ENCODE measurements around the gene LRTM2. TPM values are rescaled to one million over a fixed set of nuclear protein-coding genes. Genes with fewer than 3 reads are reported as not detected.

LRTM2 gene
- total and polyA plus RNA-seq, 2 of the 4 experiments (the other 2 are of a cell fraction) = not detected

- in situ Hi-C loops (cut with MboI; ENCODE audit: low sequenced_read_pairs) (no loop called here), dilution Hi-C loops (cut with HindIII; ENCODE audit: low sequenced_read_pairs, unreplicated experiment) (no loop called here), intact Hi-C loops (cut with micrococcal nuclease) (no loop called here)
- H3K27me3 ChIP-seq (ENCODE audit: control insufficient read depth, insufficient read depth, low read length) = peaks cover 75% of the 10 kb centered on the region
- TF ChIP-seq NFE2L2 (IDR thresholded peaks at IDR 0.05; ENCODE audit: low read depth, low read length) (no peak), SMC3 (IDR thresholded peaks at IDR 0.05; ENCODE audit: low read depth, low read length) (no peak), RAD21 (IDR thresholded peaks at IDR 0.05; ENCODE audit: low read length) (no peak), RFX5 (IDR thresholded peaks at IDR 0.05; ENCODE audit: low read depth, low read length) (no peak), MAZ (IDR thresholded peaks at IDR 0.05; ENCODE audit: borderline replicate concordance, low read depth, low read length) (no peak)
- no peak overlapping the region for H3K4ac ChIP-seq (ENCODE audit: low read depth, low read length)
- H4K91ac ChIP-seq (ENCODE audit: insufficient read depth, low read depth, low read length) = no peak overlapping the region
- H3K27ac ChIP-seq (ENCODE audit: insufficient read depth, low read length) = no peak overlapping the region
- no peaks in the 10 kb centered on the region for H4K20me1 ChIP-seq (ENCODE audit: insufficient read depth, low read length)
- no peaks in the 10 kb centered on the region for H3K36me3 ChIP-seq (ENCODE audit: control insufficient read depth, insufficient read depth, low read length)
- no peak overlapping the region for H2BK5ac ChIP-seq (ENCODE audit: low read depth, low read length, poor library complexity, severe bottlenecking)
- H2AK9ac ChIP-seq (replicated peaks; ENCODE audit: low read depth, low read length, poor library complexity) = no peak overlapping the region
- H3K56ac ChIP-seq (ENCODE audit: extremely low read depth, insufficient read depth, low read length) = no peak overlapping the region
- no peak overlapping the region for H2AK5ac ChIP-seq (ENCODE audit: low read depth, low read length)
- no peak overlapping the region for H3K14ac ChIP-seq (replicated peaks; ENCODE audit: low read depth, low read length)
- ATAC-seq (ENCODE audit: low read depth) (no peak), DNase-seq (no peak)
- H3K4me2 ChIP-seq (ENCODE audit: low read depth, low read length) = no peak overlapping the region
- no peak overlapping the region for H4K5ac ChIP-seq (ENCODE audit: low read depth, low read length)
- ChIA-PET CTCF (no interaction called here), POLR2A (ENCODE audit: unreplicated experiment) (no interaction called here)
- 0 out of 2 replicates have a peak, but pooled peaks cover 3% of the 10 kb centered on the region for H3K9me1 ChIP-seq (ENCODE audit: insufficient read depth, low read length)
- no peaks in the 10 kb centered on the region for H3K9me3 ChIP-seq (ENCODE audit: control insufficient read depth, insufficient read depth, low read length)
- H3K4me3 ChIP-seq (ENCODE audit: insufficient read depth, low read depth, low read length) = no peak overlapping the region
- no peak overlapping the region for H3K18ac ChIP-seq (ENCODE audit: low read depth, low read length)
- 100% methylated on average over 2 of the region's 5 CpGs; no CpG with 5 or more reads in 1 of the 2 experiments for WGBS, 2 experiments (ENCODE audit: extremely low coverage in 2 of 2, insufficient read length in 1 of 2)
- no peak overlapping the region for H4K8ac ChIP-seq (ENCODE audit: low read depth in 2 of 2, low read length in 2 of 2)
- no peaks in the 10 kb centered on the region for H3K79me1 ChIP-seq (ENCODE audit: low read depth in 1 of 2, low read length in 2 of 2)
- no peak overlapping the region for H2BK15ac ChIP-seq (ENCODE audit: low read depth, low read length)
- H3K4me1 ChIP-seq (ENCODE audit: control insufficient read depth, insufficient read depth, low read length) = no peaks in the 10 kb centered on the region
- H2BK120ac ChIP-seq (ENCODE audit: low read depth, low read length) = no peak overlapping the region
- BruUV-seq (replicated peaks) = no TSS peak
- H2BK20ac ChIP-seq (ENCODE audit: low read depth, low read length) = no peak overlapping the region
- no peak overlapping the region for H3K9ac ChIP-seq (ENCODE audit: low read depth, low read length)
- no peak overlapping the region for H3K23ac ChIP-seq (ENCODE audit: low read depth, low read length)
- no peak overlapping the region for H2AFZ ChIP-seq (replicated peaks; ENCODE audit: low read length, poor library complexity)
Observed at GRCh38 chr12:1878695-1879094, 58.3 kb downstream of the LRTM2 start.

Data from IMR-90 (cell line).